Loucy (cell line): Measurements from ENCODE around the gene COL23A1.

Experiments used
- H2AFZ ChIP-seq: fragments of 200-600 bp; sonication (generic); 2 replicates; pipeline ENCODE4 v1.6.0; 2016; ENCODE audit warnings: antibody characterized with exemption, mild to moderate bottlenecking, low read length, moderate library complexity
- H3F3A ChIP-seq: fragments of 200-600 bp; 2 replicates; pipeline ENCODE4 v1.6.0; 2016; ENCODE audit warnings: antibody characterized with exemption, low read depth, mild to moderate bottlenecking
- H3K27me3 ChIP-seq: fragments of 200-600 bp; sonication (generic); 2 replicates; pipeline ENCODE4 v1.6.1; 2014; ENCODE audit warnings: low read length, mild to moderate bottlenecking; ENCODE audit not compliant: insufficient read depth, poor library complexity, severe bottlenecking
- H3K36me3 ChIP-seq: fragments of 200-600 bp; sonication (generic); 2 replicates; pipeline ENCODE4 v1.6.1; 2016; ENCODE audit warnings: low read length; ENCODE audit not compliant: insufficient read depth
- H3K4me1 ChIP-seq: fragments of 200-600 bp; sonication (generic); 2 replicates; pipeline ENCODE4 v1.5.1; 2014; ENCODE audit warnings: low read length, mild to moderate bottlenecking; ENCODE audit not compliant: insufficient read depth, poor library complexity, severe bottlenecking
- H3K4me2 ChIP-seq: fragments of 200-600 bp; sonication (generic); 2 replicates; pipeline ENCODE4 v1.6.0; 2014; ENCODE audit warnings: antibody characterized with exemption, low read length, low read depth, mild to moderate bottlenecking; ENCODE audit not compliant: poor library complexity, severe bottlenecking
- H3K4me3 ChIP-seq: fragments of 200-600 bp; sonication (generic); 2 replicates; pipeline ENCODE4 v1.5.1; 2014; ENCODE audit warnings: low read length, mild to moderate bottlenecking, mixed read lengths; ENCODE audit not compliant: poor library complexity, severe bottlenecking
- H3K79me2 ChIP-seq: fragments of 200-600 bp; sonication (generic); 2 replicates; pipeline ENCODE4 v1.6.1; 2014; ENCODE audit warnings: low read length; ENCODE audit not compliant: insufficient read depth
- H3K9ac ChIP-seq: fragments of 200-600 bp; sonication (generic); 2 replicates; pipeline ENCODE4 v1.6.0; 2014; ENCODE audit warnings: mild to moderate bottlenecking, low read depth, low read length, moderate library complexity; ENCODE audit not compliant: poor library complexity, severe bottlenecking
- H3K9me2 ChIP-seq: fragments of 200-600 bp; sonication (generic); replicated peaks from 2 replicates; pipeline ENCODE4 v1.6.1; 2016; ENCODE audit warnings: low read depth, low read length, mixed read lengths
- H3K9me3 ChIP-seq: fragments of 200-600 bp; sonication (generic); 2 replicates; pipeline ENCODE4 v1.6.1; 2014; ENCODE audit warnings: mild to moderate bottlenecking, antibody characterized with exemption, low read length, low read depth; ENCODE audit not compliant: insufficient read depth
- H4K20me1 ChIP-seq: fragments of 200-600 bp; sonication (generic); 2 replicates; pipeline ENCODE4 v1.6.0; 2014; ENCODE audit warnings: antibody characterized with exemption, low read length, mild to moderate bottlenecking; ENCODE audit not compliant: insufficient read depth, poor library complexity, severe bottlenecking
- EZH2phosphoT487 ChIP-seq: fragments of 200-600 bp; IDR thresholded peaks from 2 replicates; pipeline ENCODE4 v1.6.1; 2018; ENCODE audit warnings: antibody characterized with exemption, mild to moderate bottlenecking, moderate library complexity, borderline replicate concordance
- TF ChIP-seq, protein P1 (sequence below): fragments of 200-600 bp; sonication (generic); conservative IDR thresholded peaks from 2 replicates; pipeline ENCODE4 v1.5.1; 2014; ENCODE audit warnings: mild to moderate bottlenecking, antibody characterized with exemption, low read length

COL23A1 gene

DNA sequence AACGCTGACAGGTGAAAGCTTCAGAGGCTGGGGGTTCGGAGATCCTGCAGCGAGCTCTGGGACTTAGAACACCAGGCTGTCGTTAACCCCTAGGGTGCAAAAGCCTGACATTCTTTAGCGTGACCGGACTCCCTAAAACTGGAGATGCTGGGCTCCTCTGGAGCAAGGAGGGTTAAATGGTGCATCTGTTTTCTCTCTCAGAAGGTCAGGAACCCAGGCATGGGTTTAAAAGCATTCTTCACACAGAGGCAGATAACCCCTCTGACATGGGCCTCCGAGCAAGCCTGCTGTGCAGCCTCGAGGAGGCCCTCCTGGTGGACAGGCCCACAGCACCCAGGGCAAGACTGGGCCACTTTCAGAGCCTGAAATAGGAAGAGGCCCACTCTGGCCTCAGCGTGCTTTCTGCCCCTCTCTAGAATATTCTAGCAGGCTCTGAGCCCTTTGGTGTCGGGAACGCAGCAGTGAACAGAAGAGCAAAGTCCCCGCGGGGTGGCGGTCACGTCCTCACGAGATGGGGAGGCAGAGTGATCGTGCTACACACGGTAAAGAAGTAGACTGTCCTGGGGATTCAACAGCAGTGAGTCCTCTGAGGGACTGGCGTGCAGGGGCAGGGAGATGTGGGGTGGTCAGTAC, 124.8 kb downstream of the COL23A1 start:
- Histone ChIP-seq H2AFZ (no peak overlapping the region), H3K9me2 (no peaks in the 10 kb centered on the region), H3K4me3 (no peak overlapping the region), H3K36me3 (no peaks in the 10 kb centered on the region), H3K4me2 (no peak overlapping the region), H3K79me2 (no peaks in the 10 kb centered on the region), H3K9me3 (no peaks in the 10 kb centered on the region), H4K20me1 (no peaks in the 10 kb centered on the region), H3K9ac (no peak overlapping the region), H3K27me3 (no peaks in the 10 kb centered on the region), H3K4me1 (no peaks in the 10 kb centered on the region), H3F3A (no peaks in the 10 kb centered on the region)
- TF ChIP-seq, protein P1, sequence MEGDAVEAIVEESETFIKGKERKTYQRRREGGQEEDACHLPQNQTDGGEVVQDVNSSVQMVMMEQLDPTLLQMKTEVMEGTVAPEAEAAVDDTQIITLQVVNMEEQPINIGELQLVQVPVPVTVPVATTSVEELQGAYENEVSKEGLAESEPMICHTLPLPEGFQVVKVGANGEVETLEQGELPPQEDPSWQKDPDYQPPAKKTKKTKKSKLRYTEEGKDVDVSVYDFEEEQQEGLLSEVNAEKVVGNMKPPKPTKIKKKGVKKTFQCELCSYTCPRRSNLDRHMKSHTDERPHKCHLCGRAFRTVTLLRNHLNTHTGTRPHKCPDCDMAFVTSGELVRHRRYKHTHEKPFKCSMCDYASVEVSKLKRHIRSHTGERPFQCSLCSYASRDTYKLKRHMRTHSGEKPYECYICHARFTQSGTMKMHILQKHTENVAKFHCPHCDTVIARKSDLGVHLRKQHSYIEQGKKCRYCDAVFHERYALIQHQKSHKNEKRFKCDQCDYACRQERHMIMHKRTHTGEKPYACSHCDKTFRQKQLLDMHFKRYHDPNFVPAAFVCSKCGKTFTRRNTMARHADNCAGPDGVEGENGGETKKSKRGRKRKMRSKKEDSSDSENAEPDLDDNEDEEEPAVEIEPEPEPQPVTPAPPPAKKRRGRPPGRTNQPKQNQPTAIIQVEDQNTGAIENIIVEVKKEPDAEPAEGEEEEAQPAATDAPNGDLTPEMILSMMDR = no peak
- TF ChIP-seq EZH2phosphoT487 = no peak

DNA sequence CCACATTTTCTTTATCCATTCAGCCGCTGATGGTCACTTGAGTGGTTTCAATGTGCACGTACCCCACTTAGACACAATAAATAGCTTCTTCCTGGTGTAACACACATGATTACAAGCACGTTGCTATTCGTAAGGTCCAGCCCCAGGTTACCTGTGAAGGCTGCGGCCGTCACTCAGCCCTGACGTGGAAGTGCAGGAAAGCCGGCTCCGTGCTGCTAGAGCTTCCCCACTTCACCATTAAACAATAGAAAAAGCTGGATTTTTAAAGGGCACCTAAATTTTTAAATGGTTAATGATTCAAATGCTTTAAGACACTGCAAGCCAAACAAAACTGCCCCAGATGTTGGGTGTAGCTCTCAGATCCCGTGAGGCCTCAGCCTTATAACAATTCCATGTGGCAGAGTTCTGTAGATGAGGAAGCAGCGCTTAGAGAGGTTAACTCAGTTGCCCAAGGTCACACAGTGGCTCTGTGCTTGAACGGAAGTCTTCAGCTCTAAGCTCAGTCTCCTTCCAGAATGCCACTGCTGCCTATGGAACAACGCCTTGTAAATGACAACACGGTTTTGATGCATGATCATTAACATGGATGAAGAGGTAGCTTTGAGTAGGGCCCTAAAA, 125.7 kb downstream of the COL23A1 start:
- no peaks in the 10 kb centered on the region for H3F3A ChIP-seq
- H3K4me3 ChIP-seq = no peak overlapping the region
- no peaks in the 10 kb centered on the region for H3K9me2 ChIP-seq
- no peak overlapping the region for H2AFZ ChIP-seq
- no peaks in the 10 kb centered on the region for H3K9me3 ChIP-seq
- TF ChIP-seq EZH2phosphoT487 = no peak
- TF ChIP-seq, protein P1 = no peak
- H3K36me3 ChIP-seq = no peaks in the 10 kb centered on the region
- no peaks in the 10 kb centered on the region for H4K20me1 ChIP-seq
- H3K27me3 ChIP-seq = no peaks in the 10 kb centered on the region
- no peaks in the 10 kb centered on the region for H3K4me1 ChIP-seq
- H3K9ac ChIP-seq = no peak overlapping the region
- H3K79me2 ChIP-seq = no peaks in the 10 kb centered on the region
- no peak overlapping the region for H3K4me2 ChIP-seq

DNA sequence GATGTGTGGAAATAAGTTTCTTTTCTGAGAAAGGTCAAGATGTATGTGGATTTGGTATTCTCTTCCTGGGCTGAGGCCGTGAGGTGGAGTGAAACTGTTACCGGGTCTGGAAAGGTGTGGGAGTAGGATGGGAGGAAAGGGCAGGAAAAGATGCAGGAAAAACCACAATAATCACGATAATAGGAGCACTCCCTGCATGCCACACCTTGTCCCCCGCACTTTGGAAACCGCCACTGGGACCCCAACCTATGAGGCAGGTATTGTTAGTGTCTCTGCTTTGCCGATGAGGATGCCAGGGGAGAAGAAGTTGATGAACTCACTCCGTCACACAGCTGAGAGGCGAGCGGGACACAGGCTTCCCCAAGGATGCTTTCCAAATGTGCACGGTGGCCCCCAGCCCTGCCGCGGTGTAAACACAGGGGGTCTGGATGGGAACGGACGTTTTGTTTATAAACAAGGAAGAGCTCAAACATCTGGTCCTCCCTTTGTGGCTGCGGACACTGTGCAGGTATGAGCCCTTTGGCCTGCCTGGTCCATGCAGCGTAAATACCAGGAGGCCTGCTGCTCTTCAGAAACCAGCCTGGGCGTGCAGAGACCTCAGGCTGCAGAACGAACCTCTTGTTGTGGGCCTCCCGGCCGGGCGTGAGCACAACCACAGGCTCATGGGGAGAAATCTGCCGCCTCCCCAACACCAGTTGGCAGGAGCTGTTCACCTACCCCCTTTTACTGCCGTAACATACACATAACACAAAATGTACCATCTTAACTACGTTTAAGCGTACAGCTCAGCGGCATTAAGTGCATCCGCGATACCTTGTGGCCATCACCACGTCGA, 126.7 kb downstream of the COL23A1 start:
- Histone ChIP-seq H3K4me2 (no peak overlapping the region), H3K36me3 (no peaks in the 10 kb centered on the region), H3K27me3 (no peaks in the 10 kb centered on the region), H4K20me1 (no peaks in the 10 kb centered on the region), H3K4me3 (no peak overlapping the region), H3K9me2 (no peaks in the 10 kb centered on the region), H2AFZ (no peak overlapping the region), H3K4me1 (no peaks in the 10 kb centered on the region), H3K79me2 (no peaks in the 10 kb centered on the region), H3F3A (no peaks in the 10 kb centered on the region), H3K9me3 (no peaks in the 10 kb centered on the region), H3K9ac (no peak overlapping the region)
- TF ChIP-seq, protein P1 = no peak
- no peak for TF ChIP-seq EZH2phosphoT487
